Activated CD4-positive, alpha-beta T cell treated with anti-CD3 and anti-CD28 coated beads for 4 hours (primary cell): ENCODE data around the gene TICRR.

ENCODE experiments used
- DNase-seq, 2 donors: peaks; one replicate each; pipeline ENCODE4 v3.0.0-alpha.2; 2020

TICRR gene

GRCh38 chr15:89677381-89677780 is 102.1 kb downstream of the TICRR start:
- no peak for DNase-seq
